Stimulated activated naive CD8-positive, alpha-beta T cell treated with anti-CD3 and anti-CD28 coated beads, Interleukin-15, Interleukin-2, amounts not matched to agents 100 U/mL and 50 U/mL, for 24 hours (primary cell): ENCODE measurements around the gene RETN.

ENCODE experiments used
- ATAC-seq: fragments of 150-1000 bp; cut with Tn5 transposase; one replicate; pipeline ENCODE4 v1.10.0; 2021
- DNase-seq: peaks from one replicate; pipeline ENCODE4 v3.0.0; 2021

RETN gene

GRCh38 chr19:7658219-7658686, 10.6 kb upstream of the RETN start:
- peak; percentile 84 for ATAC-seq
- DNase-seq = peak; percentile 53

GRCh38 chr19:7661744-7662538, 6.9 kb upstream of the RETN start:
- DNase-seq = no peak
- ATAC-seq = no peak

- DNase-seq = no peak
- no peak for ATAC-seq
Observed at GRCh38 chr19:7662657-7663056, 6.2 kb upstream of the RETN start.

GRCh38 chr19:7663706-7664105, 5.1 kb upstream of the RETN start:
- DNase-seq = no peak
- ATAC-seq = no peak

GRCh38 chr19:7665076-7665475, 3.8 kb upstream of the RETN start:
- ATAC-seq = no peak
- no peak for DNase-seq

GRCh38 chr19:7669641-7670040, 792 bp downstream of the RETN start:
- no peak for DNase-seq
- ATAC-seq = no peak

- peak; percentile 44 for DNase-seq
- peak; percentile 51 for ATAC-seq
Observed at GRCh38 chr19:7670150-7670783, 1.4 kb downstream of the RETN start.

GRCh38 chr19:7670790-7671189, 1.9 kb downstream of the RETN start:
- peak; percentile 21 for ATAC-seq
- no peak for DNase-seq

GRCh38 chr19:7672522-7672921, 3.7 kb downstream of the RETN start:
- ATAC-seq = no peak
- DNase-seq = no peak

GRCh38 chr19:7674010-7675005, 5.5 kb downstream of the RETN start:
- peak; percentile 55 for DNase-seq
- no peak for ATAC-seq

- ATAC-seq (no peak), DNase-seq (no peak)
Observed at GRCh38 chr19:7676376-7676775, 7.5 kb downstream of the RETN start.

- ATAC-seq = no peak
- no peak for DNase-seq
Observed at GRCh38 chr19:7676854-7677253, 8.0 kb downstream of the RETN start, which contains the start of gene MCEMP1. MCEMP1 (plus strand) TSS chr19:7677090; CDS start chr19:7677121, 31 bp downstream.

- ATAC-seq (no peak), DNase-seq (no peak)
Observed at GRCh38 chr19:7677669-7678311, 8.9 kb downstream of the RETN start.

- ATAC-seq = peak; percentile 60
Observed at GRCh38 chr19:7678971-7679751, 10.3 kb downstream of the RETN start.

GRCh38 chr19:7679771-7680605, 11.1 kb downstream of the RETN start:
- ATAC-seq = no peak
- no peak for DNase-seq

More at GRCh38 chr19:7678971-7679751, 10.3 kb downstream of the RETN start:
- DNase-seq = peak; percentile 64

- DNase-seq (peak; percentile 91), ATAC-seq (peak; percentile 51)
Observed at GRCh38 chr19:7680606-7681339, 11.9 kb downstream of the RETN start, which contains the start of gene TRAPPC5. TRAPPC5 (plus strand) TSS chr19:7680833; CDS start chr19:7682254, 1,421 bp downstream.

- ATAC-seq (peak; percentile 60), DNase-seq (peak; percentile 92)
Observed at GRCh38 chr19:7681340-7682174, 12.7 kb downstream of the RETN start.
